Esophagus muscularis mucosa (tissue), 3 donors: ENCODE results near the gene COMTD1.

Source experiments
- CTCF ChIP-seq, 3 experiments: fragments of 200-600 bp in 2 of 3; fragments of 450-650 bp in 1 of 3; sonication (generic) in 2 of 3; IDR thresholded peaks; one replicate each; pipeline ENCODE4 v1.5.1; 2017 to 2019; ENCODE audit warnings: antibody characterized with exemption in 3 of 3, mild to moderate bottlenecking in 2 of 3, moderate library complexity in 1 of 3
- POLR2A ChIP-seq: fragments of 450-650 bp; IDR thresholded peaks from one replicate; pipeline ENCODE4 v1.6.1; 2017; ENCODE audit warnings: antibody characterized with exemption, moderate library complexity, mild to moderate bottlenecking, low read depth

DNA sequence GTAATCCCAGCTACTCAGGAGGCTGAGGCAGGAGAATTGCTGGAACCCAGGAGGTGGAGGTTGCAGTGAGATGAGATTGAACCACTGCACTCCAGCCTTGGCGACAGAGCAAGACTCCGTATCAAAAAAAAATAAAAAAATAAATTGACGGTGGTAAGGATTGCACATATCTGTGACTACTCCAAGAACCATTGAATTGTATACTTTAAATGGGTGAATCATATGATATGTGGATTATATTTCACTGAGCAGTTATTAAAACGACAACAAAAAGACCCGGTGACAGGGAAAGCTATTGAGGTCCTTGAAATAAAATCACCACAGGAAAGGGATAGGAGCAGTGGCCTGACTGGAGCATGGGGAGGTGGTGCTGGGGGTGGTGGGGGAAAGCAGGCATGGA lies 31.2 kb upstream of the COMTD1 start:
- TF ChIP-seq CTCF (IDR thresholded peaks at IDR 0.05) (no peak), POLR2A (no peak)
